ENCODE results near the gene RORB.

Gene RORB

DNA sequence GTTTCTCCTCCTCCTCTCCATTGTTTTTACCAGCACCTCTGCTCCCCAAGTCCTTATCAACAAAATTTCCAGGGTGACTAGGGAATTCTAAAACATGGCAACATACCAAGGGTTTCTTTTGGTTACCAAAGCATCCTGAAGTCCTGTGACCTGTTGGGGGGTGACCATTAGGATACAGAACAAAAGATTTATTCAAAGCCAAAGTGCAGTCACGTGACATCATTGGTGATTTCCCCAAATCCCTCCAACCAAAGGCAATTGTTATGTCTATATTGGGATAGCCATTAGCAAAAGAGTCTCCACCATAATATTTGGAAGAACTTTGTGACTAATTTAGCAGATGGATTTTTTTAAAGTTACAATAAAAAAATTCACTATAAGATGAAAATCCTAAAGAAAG, 222.2 kb downstream of the RORB start:
- DNase-seq (ENCODE audit: low read depth in 2 of 2), result no peak

DNA sequence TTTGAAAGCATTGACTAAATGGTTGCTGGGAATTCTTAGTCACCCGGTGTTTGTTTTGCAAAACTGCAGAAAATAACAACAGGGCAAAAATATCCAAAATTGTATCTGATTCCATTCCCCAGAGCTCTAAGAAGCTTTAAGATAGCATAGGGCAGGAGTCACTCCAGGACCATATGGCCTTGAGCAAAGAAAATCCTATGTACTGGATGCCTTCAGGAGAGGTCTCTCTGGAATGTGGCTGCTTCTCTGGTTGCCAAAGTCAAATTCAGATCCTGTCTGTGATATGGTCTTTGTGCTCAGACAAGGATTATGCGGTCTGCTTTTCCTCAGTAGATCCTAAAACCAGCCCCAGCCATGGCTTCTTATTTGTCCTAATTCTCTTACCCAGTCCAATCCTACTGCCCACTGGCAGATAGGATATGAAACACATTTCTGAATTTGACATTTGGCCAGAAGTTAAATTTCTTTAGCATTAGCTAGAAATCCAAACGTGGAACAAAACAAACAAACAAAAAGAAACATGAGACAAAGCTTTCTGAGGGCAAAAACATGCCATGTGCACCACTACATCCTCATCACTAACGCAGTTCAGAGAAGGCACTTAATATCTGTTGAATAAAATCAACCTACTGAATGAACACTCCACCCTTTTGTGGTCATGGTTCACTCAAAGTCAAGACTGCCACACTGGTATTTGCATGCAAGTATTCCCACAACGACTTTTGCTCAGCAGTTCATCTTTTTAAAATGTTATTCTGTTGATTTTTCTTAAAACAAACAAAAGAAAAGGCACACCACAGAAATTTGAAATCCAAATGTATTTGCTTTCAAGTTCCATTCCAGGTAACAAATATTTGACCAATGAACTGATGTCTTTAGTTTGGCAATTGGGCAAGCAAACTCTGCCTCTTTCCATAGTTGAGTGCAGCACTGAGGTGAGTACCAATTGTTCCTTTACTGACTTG, 224.8 kb downstream of the RORB start:
- DNase-seq (ENCODE audit: low read depth in 2 of 2), result no peak

DNA sequence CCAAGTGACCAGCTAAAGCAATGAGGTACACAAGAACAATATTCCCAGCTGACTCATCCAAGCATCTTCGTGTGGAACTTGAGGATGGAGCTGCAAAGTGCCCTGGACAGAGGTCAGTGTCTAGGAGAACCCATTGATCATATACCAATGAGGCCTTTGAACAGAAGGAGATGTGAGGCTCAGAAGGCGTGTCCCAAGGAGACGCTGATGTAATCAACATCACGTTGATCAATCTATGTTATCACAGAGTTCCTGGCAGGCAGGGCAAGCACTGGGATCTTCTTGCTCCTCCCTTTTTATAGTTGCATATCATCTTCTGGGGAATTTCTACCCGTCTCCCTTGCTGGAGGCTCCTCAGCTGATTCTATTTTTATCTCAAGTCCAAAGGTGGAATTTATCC, 227.2 kb downstream of the RORB start:
- no peak for DNase-seq (ENCODE audit: low read depth in 2 of 2)

DNA sequence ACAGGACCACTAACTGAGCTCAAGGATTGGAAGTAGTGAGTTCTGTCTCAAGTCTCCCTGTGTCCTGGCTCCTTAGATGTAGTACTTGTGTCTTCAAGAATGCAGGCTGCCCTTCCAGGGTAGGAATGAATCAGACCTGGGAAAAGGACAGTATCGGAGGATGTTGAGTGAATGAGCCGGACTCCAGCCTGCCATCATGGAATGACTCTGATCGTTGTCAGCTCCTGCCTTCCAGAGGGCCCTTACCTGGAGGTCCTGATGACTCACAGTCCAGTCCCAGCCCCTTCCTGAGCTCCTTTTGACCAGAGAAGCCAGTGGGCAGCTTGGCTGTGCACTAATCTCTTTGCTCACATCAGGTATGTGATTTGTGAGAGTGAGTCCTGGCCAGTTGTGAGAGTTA, 229.4 kb downstream of the RORB start:
- no peak for DNase-seq (ENCODE audit: low read depth in 2 of 2)

DNA sequence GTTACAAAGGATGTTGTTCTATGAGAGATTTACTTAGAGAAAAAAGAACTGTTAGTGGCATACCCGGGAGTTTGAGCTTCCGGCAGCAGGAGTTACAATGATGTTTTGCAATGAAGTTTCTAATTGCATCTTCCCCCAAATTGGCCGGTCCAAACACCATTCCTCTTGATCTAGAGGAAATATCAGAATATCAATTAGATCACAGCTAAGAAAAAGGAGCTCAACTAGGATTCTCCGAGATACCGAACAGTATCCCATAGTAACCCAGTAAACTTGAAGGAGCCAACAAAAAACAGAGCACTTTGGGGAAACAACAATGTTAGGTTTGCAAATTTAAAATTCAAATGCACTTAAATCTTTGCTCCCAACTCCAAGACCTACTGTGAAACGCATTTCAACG, 231.0 kb downstream of the RORB start:
- DNase-seq (ENCODE audit: low read depth in 2 of 2), result no peak

DNA sequence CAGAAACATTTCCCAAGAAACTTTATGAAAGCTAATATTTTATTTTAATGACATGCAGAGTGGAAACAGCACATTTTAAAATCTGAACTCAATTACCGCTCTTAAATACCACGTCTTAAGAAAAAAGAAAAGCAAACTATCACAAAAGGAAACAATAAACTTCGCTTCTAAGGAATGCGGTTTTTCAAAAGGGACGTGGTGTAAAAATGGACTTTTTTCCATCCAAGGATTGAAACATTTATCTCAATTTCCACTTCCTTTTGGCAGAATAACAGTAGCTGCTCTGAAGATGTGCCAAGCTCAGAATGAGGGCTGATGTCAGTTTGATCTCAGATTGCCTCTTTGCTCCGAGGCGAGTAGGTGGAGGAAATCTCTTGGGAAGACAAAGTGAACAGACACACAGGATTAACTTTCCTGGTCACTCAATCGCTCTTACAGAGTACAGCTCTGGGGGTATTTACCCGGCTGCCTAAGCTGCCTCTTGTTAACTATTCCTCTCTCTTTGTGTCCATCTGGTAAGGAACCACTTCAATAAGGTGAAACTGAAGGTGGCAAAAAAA, 232.1 kb downstream of the RORB start:
- DNase-seq (ENCODE audit: low read depth in 2 of 2), result no peak

DNA sequence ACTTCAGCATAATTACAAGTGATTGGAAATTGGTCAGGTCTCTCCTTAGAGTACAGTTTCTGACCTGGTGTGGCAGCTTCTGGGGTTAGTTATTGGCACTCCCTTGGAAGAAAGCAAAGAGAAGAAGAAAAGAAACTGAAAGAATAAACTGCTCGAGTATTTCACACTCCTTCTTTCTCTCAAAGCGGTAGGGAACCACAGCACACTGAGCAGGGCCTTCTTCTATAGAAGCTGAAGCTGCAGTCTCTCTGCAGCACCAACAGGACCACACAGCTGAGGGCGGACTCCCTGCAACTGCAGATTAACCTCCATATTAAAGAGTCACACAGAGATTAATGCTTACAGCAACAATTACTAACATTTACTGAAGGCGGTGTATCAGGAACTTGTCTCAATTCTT, 238.6 kb downstream of the RORB start:
- DNase-seq (ENCODE audit: low read depth in 2 of 2), result no peak

DNA sequence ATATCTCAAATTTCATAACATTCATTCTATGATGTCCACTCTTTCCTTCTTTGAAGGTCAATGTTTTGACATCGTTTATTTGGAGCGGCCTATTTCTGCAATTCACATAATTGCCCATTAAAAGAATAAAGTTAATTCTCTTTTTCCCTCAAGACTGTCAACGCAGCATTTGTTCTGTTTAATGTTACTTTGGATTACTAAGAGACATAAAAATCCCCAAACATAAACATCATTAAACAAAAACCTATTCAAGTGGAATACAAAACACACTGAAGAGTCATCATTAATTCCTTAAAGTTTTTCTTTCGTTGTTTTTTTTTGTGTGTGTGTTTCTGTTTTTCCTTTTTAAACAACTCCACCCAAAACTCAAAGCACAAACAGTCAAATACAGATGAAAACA, 239.5 kb downstream of the RORB start:
- DNase-seq (ENCODE audit: low read depth in 2 of 2), result no peak

DNA sequence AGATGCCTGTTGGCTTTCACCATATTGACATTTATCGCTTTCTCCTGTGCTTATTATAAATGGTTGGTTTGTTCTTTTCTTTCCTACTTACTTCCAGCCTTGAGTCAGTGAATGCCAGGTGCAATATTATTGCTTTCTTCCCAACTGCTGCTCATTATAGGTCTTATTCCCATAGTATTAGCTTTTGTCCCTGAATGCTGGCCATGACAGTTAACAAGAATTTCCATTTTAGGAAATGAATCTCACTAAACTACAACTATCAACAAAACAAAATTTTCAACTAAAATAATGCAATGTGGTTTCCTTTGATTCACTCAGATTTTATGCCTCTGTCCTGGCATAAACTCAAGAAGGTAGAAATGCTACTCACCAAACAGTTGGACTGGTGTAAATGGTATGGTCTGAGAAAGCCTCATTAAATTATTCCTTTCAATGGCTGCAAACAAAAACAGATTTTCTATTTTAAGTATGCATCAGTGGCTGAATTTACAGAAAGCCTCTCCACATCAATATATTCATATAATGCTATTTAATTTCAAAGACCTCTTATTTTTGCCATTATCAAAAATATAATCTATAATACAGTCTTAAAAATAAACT, 245.2 kb downstream of the RORB start:
- DNase-seq (ENCODE audit: low read depth in 2 of 2), result no peak
